WTC11 (cell line): Measurements from ENCODE around the gene SYT13. TPM values are rescaled to one million over a fixed set of nuclear protein-coding genes. Genes with fewer than 3 reads are reported as not detected.

Source experiments
- ATAC-seq: fragments of 200-7000 bp; cut with Tn5 transposase; 2 replicates; pipeline ENCODE4 v1.10.0; 2021; ENCODE audit warnings: mild to moderate bottlenecking, moderate library complexity
- CTCF ChIA-PET: fragments of 300-600 bp; sonication (Branson Sonifier 250); formaldehyde crosslinking; loops from one replicate; lab custom pipeline; 2021; ENCODE audit warnings: antibody characterized with exemption; lab: Charles Lee
- POLR2A ChIA-PET: fragments of 350-600 bp; sonication (Branson Sonifier 250); formaldehyde crosslinking; loops from one replicate; lab custom pipeline; 2021; ENCODE audit warnings: antibody characterized with exemption; lab: Charles Lee
- DNase-seq: peaks from one replicate; pipeline ENCODE4 v3.0.0; 2021; ENCODE audit warnings: low spot score
- H3K27ac Mint-ChIP-seq: 2 replicates; pipeline ENCODE4 v1.8.0; 2021; ENCODE audit warnings: mixed read lengths
- H3K27me3 Mint-ChIP-seq: 2 replicates; pipeline ENCODE4 v1.8.0; 2021; ENCODE audit warnings: low read depth, mild to moderate bottlenecking, moderate library complexity, mixed read lengths
- H3K36me3 Mint-ChIP-seq: 2 replicates; pipeline ENCODE4 v1.8.0; 2021; ENCODE audit warnings: mixed read lengths
- H3K4me1 Mint-ChIP-seq: 2 replicates; pipeline ENCODE4 v1.8.0; 2022; ENCODE audit warnings: mixed read lengths
- H3K4me3 Mint-ChIP-seq: 2 replicates; pipeline ENCODE4 v1.8.0; 2021; ENCODE audit warnings: mild to moderate bottlenecking, moderate library complexity, mixed read lengths
- H3K9me3 Mint-ChIP-seq: 2 replicates; pipeline ENCODE4 v1.8.0; 2021; ENCODE audit warnings: mixed read lengths
- ATF2 ChIP-seq: sonication (generic); formaldehyde crosslinking; IDR thresholded peaks from 2 replicates; pipeline ENCODE4 v1.8.1; 2022; ENCODE audit warnings: low read depth, missing genetic modification reagents, borderline replicate concordance
- CTCF ChIP-seq: fragments of 200-600 bp; IDR thresholded peaks from 2 replicates; pipeline ENCODE4 v1.8.0; 2022; ENCODE audit warnings: antibody characterized with exemption
- ELF4 ChIP-seq: sonication (generic); formaldehyde crosslinking; IDR thresholded peaks from 2 replicates; pipeline ENCODE4 v1.8.1; 2022; ENCODE audit warnings: low read depth, mild to moderate bottlenecking, moderate library complexity, missing genetic modification reagents
- MAX ChIP-seq: sonication (generic); formaldehyde crosslinking; IDR thresholded peaks from 2 replicates; pipeline ENCODE4 v1.8.0; 2022; ENCODE audit warnings: mild to moderate bottlenecking, missing genetic modification reagents
- MYBL2 ChIP-seq: sonication (generic); formaldehyde crosslinking; IDR thresholded peaks from 2 replicates; pipeline ENCODE4 v1.8.1; 2023; ENCODE audit warnings: mild to moderate bottlenecking, moderate library complexity, missing genetic modification reagents
- NR3C1 ChIP-seq: sonication (generic); formaldehyde crosslinking; conservative IDR thresholded peaks from 2 replicates; pipeline ENCODE4 v1.8.1; 2023; ENCODE audit warnings: low read depth, mild to moderate bottlenecking, missing genetic modification reagents
- PRDM15 ChIP-seq: sonication (generic); formaldehyde crosslinking; IDR thresholded peaks from 2 replicates; pipeline ENCODE4 v1.8.0; 2022; ENCODE audit warnings: missing genetic modification reagents
- RELA ChIP-seq: sonication (generic); formaldehyde crosslinking; IDR thresholded peaks from 2 replicates; pipeline ENCODE4 v1.8.1; 2022; ENCODE audit warnings: missing genetic modification reagents, mild to moderate bottlenecking, borderline replicate concordance
- RORB ChIP-seq: fragments of 250-450 bp; sonication (Bioruptor Pico); IDR thresholded peaks from 2 replicates; pipeline ENCODE4 v1.9.0; 2021; ENCODE audit warnings: mild to moderate bottlenecking
- ZNF121 ChIP-seq: sonication (generic); formaldehyde crosslinking; IDR thresholded peaks from 2 replicates; pipeline ENCODE4 v1.8.0; 2023; ENCODE audit warnings: missing genetic modification reagents
- ZNF416 ChIP-seq: fragments of 250-450 bp; sonication (Bioruptor Pico); IDR thresholded peaks from 2 replicates; pipeline ENCODE4 v1.9.0; 2021; ENCODE audit warnings: mild to moderate bottlenecking, inconsistent platforms
- ZNF671 ChIP-seq: fragments of 250-450 bp; sonication (Bioruptor Pico); IDR thresholded peaks from 2 replicates; pipeline ENCODE4 v1.8.0; 2021; ENCODE audit warnings: mild to moderate bottlenecking
- total RNA-seq: library from RNA; stranded (reverse); gene quantifications from 3 replicates; pipeline ENCODE4 v1.2.3, GENCODE V29; 2021
- TF ChIP-seq, protein P1 (sequence below): fragments of 250-450 bp; sonication (Bioruptor Pico); IDR thresholded peaks from 2 replicates; pipeline ENCODE4 v1.9.0; 2021; ENCODE audit warnings: mild to moderate bottlenecking, borderline replicate concordance

SYT13 gene
- total RNA-seq, 1 experiment from 2014 or later: 10.8 TPM

GRCh38 chr11:45233121-45233803 lies 52.9 kb downstream of the SYT13 start:
- ChIA-PET CTCF (interaction anchor here (0.6 to 4.5 kb wide), 50 partner anchors 9 to 650 kb away, joined by 3 to 39 read pairs (median 4); partner anchors contain the start of gene SYT13), POLR2A (interaction anchor here (1.0 kb wide), 1 partner anchor 52 kb away, joined by 3 read pairs; no protein-coding TSS in a partner anchor)
- peaks cover 4% of the 10 kb centered on the region for H3K4me1 Mint-ChIP-seq
- peak; percentile 94 for ATAC-seq
- H3K36me3 Mint-ChIP-seq: no peaks in the 10 kb centered on the region
- TF ChIP-seq RELA (no peak), CTCF (peak; percentile 92)
- DNase-seq: peak; percentile 93
- H3K4me3 Mint-ChIP-seq: no peak overlapping the region
- peaks cover 12% of the 10 kb centered on the region for H3K27me3 Mint-ChIP-seq
- no peak overlapping the region for H3K27ac Mint-ChIP-seq
- no peaks in the 10 kb centered on the region for H3K9me3 Mint-ChIP-seq

- H3K4me3 Mint-ChIP-seq: no peak overlapping the region
- no peak for ATAC-seq
Measured at GRCh38 chr11:45232341-45233080, 53.6 kb downstream of the SYT13 start.

DNA sequence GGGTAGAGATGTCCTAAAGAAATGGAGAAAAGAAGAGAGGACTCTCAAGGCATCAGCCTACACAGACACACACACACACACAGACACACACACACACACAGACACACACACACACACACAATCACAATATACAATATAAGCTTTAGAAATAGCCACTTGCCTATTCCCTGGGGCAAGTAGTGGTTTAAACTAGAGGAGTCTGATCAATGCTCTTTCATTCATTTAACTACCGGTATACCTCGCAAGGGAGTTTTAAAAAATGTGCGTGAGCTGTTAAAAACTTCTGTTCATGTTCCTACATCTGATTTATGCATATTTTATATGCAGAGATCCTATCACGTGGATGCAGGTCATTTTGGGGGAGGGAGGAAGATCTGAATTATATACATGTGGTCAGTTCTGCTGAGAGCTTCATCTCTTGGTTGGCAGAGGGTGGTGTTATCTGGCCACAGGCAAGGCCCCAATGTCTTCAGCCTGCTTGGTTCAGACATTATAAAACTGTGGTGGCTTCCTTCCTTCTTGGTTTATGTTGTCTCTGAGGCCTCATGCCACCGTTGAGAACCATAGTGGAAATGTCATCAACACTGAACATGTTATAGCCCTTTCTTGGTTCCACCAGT lies 56.6 kb downstream of the SYT13 start:
- no peak overlapping the region for H3K27ac Mint-ChIP-seq
- no peaks in the 10 kb centered on the region for H3K9me3 Mint-ChIP-seq
- peaks cover 4% of the 10 kb centered on the region for H3K4me1 Mint-ChIP-seq
- CTCF ChIA-PET: interaction anchor here (1.3 kb wide), 1 partner anchor 47 kb away, joined by 3 read pairs; no protein-coding TSS in a partner anchor
- no peaks in the 10 kb centered on the region for H3K27me3 Mint-ChIP-seq
- peaks cover 18% of the 10 kb centered on the region for H3K36me3 Mint-ChIP-seq
- ATAC-seq (no peak), DNase-seq (no peak)
- no peak overlapping the region for H3K4me3 Mint-ChIP-seq
- POLR2A ChIA-PET: no interaction called here
- no peak for TF ChIP-seq MYBL2 (CRISPR knock-in tag)
- no peak for TF ChIP-seq MAX (CRISPR knock-in tag)
- no peak for TF ChIP-seq PRDM15 (CRISPR knock-in tag)
- TF ChIP-seq NR3C1 (CRISPR knock-in tag): no peak
- no peak for TF ChIP-seq ZNF671

More at GRCh38 chr11:45232341-45233080, 53.6 kb downstream of the SYT13 start:
- TF ChIP-seq ZNF416 (no peak), ELF4 (no peak), RORB (CRISPR knock-in tag) (no peak), ATF2 (CRISPR knock-in tag) (no peak), ZNF121 (CRISPR knock-in tag) (no peak)
- TF ChIP-seq, protein P1, sequence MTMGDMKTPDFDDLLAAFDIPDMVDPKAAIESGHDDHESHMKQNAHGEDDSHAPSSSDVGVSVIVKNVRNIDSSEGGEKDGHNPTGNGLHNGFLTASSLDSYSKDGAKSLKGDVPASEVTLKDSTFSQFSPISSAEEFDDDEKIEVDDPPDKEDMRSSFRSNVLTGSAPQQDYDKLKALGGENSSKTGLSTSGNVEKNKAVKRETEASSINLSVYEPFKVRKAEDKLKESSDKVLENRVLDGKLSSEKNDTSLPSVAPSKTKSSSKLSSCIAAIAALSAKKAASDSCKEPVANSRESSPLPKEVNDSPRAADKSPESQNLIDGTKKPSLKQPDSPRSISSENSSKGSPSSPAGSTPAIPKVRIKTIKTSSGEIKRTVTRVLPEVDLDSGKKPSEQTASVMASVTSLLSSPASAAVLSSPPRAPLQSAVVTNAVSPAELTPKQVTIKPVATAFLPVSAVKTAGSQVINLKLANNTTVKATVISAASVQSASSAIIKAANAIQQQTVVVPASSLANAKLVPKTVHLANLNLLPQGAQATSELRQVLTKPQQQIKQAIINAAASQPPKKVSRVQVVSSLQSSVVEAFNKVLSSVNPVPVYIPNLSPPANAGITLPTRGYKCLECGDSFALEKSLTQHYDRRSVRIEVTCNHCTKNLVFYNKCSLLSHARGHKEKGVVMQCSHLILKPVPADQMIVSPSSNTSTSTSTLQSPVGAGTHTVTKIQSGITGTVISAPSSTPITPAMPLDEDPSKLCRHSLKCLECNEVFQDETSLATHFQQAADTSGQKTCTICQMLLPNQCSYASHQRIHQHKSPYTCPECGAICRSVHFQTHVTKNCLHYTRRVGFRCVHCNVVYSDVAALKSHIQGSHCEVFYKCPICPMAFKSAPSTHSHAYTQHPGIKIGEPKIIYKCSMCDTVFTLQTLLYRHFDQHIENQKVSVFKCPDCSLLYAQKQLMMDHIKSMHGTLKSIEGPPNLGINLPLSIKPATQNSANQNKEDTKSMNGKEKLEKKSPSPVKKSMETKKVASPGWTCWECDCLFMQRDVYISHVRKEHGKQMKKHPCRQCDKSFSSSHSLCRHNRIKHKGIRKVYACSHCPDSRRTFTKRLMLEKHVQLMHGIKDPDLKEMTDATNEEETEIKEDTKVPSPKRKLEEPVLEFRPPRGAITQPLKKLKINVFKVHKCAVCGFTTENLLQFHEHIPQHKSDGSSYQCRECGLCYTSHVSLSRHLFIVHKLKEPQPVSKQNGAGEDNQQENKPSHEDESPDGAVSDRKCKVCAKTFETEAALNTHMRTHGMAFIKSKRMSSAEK (CRISPR knock-in tag): no peak
- TF ChIP-seq, all 79 proteins: peak for 0
- peaks cover 4% of the 10 kb centered on the region for H3K4me1 Mint-ChIP-seq
- no peaks in the 10 kb centered on the region for H3K36me3 Mint-ChIP-seq
- H3K27me3 Mint-ChIP-seq: peaks cover 8% of the 10 kb centered on the region
- ChIA-PET POLR2A (interaction anchor here (1.0 kb wide), 1 partner anchor 53 kb away, joined by 3 read pairs; no protein-coding TSS in a partner anchor), CTCF (interaction anchor here (0.6 to 4.5 kb wide), 42 partner anchors 8 to 649 kb away, joined by 3 to 39 read pairs (median 4); partner anchors contain the start of gene SYT13)
- H3K27ac Mint-ChIP-seq: no peak overlapping the region
- no peak for DNase-seq
- no peaks in the 10 kb centered on the region for H3K9me3 Mint-ChIP-seq
